Adrenal gland (tissue), 5 donors: ENCODE measurements around the gene WWP2.
"Not testable (repeated sequence)": the region's sequence is repeated elsewhere in the genome, so short reads cannot be mapped to it uniquely, and the experiment has no call there.

Source experiments
- CTCF ChIP-seq, 6 experiments: fragments of 450-650 bp in 4 of 6; fragments of 200-600 bp in 2 of 6; sonication (generic) in 1 of 6; IDR thresholded peaks; 1 replicate in 5 of 6; 2 replicates in 1 of 6; pipeline versions ENCODE4 v1.5.1 to v1.8.0; 2016 to 2021; ENCODE audit warnings: antibody characterized with exemption in 6 of 6, mild to moderate bottlenecking in 2 of 6, moderate library complexity in 1 of 6
- POLR2A ChIP-seq, 2 donors: fragments of 450-650 bp; IDR thresholded peaks; one replicate each; pipeline ENCODE4 v1.6.1; 2017; ENCODE audit warnings: antibody characterized with exemption in 2 of 2, mild to moderate bottlenecking in 2 of 2, moderate library complexity in 1 of 2
- donor health status: DM: no; HTN: no; CAD: no.

- TF ChIP-seq CTCF, POLR2A (IDR thresholded peaks at IDR 0.05): not testable (repeated sequence)
These were observed 207.5 kb downstream of the WWP2 start for GRCh38 chr16:69969657-69970056.
